HG02610 (cell line): ENCODE data around the gene MAP4.

Source experiments
- ATAC-seq: cut with Tn5 transposase; IDR thresholded peaks from one replicate; pipeline ENCODE4 v1.9.1; 2021; ENCODE audit warnings: mild to moderate bottlenecking, moderate library complexity; ENCODE audit not compliant: unreplicated experiment

The MAP4 gene

DNA sequence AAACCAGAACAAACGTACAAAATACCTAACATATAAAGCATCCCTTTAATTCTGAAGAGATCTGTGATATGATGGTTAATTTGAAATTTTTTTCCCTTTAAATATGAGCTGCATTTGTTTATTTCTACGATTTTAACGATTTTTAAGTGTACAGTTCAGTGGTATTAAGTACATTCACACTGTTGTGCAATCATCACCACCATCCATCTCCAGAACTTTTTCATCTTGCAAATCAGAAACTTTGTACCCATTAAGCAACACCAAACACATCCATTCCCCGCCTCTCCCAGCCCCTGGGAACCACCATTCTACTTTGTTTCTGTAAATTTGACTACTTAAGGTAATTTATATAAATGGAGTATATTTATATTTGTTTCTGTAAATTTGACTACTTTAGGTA is 51.5 kb downstream of the MAP4 start:
- no peak for ATAC-seq

GRCh38 chr3:47961815-47962606 is 54.2 kb downstream of the MAP4 start:
- no peak for ATAC-seq

- ATAC-seq = no peak
These were observed 55.2 kb downstream of the MAP4 start for GRCh38 chr3:47961036-47961435.

GRCh38 chr3:47956521-47956920 is 59.7 kb downstream of the MAP4 start:
- no peak for ATAC-seq

DNA sequence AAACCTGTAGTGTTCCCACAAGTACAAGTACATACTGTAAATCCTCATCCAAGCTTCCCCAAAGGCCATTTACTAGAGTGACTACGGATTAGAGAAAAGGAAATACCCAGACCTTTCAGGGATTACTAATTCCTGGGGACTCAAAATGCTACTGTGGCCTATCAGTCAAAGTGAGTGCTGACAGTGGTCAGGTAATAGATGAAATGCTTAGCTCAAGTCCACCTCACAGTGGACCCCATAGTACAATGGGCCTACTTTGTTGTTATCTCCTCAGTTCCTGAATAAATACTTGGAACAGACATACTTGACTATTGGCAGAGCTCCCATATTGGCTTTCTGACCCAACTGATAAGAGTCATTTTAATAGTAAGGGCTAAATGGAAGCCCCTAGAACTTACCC is 61.6 kb downstream of the MAP4 start:
- ATAC-seq = no peak

DNA sequence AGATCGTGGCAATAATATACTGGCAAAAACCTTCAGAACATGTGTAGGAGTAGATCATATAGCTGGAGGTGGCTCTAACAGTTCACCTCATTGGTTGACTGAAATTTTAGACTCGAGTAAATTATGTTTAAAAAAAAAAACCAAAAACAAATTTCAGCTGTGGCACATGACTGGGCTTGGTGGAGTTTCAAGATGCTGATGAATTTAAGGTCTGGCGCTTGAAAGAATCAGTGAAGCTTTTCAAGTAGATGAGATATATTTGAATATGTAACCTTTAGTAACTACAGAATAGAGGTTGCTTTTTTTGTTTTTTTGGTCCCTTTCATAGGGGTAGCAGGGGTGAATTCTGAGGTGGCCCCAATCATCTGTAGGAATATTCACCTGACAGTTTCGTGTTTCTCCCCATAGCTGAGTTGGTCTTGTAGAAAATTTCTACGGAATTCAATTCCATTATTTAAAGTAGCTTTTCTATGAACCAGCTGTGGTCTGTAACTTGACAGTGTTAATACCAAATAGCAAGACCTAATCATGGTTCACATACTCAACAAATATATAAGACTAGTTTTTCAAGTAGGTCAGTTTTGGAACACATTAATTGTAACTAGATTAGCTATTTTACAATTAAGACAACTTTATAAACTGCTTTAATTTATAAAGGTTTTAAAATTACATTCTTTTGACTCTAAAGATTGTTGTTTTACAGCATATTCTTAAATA is 65.6 kb downstream of the MAP4 start:
- no peak for ATAC-seq

DNA sequence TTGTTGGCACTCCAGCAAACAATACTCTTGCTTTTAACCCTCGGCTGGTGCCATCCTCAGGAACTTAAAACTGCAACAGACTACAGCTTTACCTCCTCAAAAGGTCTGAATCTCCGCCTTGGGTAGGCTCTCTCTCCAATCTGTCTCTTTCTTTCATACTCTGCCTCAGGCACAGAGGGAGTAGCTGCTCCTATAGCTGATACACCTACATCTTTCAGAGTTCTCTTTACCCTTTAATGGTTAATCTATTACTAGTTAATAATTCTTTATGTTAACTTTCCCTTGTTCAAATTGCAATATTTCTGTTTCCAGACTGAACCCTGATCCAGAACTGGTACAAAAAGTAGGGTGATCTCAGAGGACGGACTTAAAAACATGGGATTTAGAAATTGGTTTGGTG is 66.2 kb downstream of the MAP4 start:
- ATAC-seq = no peak

GRCh38 chr3:47940232-47940631 is 76.0 kb downstream of the MAP4 start:
- no peak for ATAC-seq

- ATAC-seq = no peak
These were observed 83.8 kb downstream of the MAP4 start for GRCh38 chr3:47932421-47932820.

- no peak for ATAC-seq
These were observed 85.2 kb downstream of the MAP4 start for GRCh38 chr3:47930979-47931378.

GRCh38 chr3:47916696-47917095 is 99.5 kb downstream of the MAP4 start:
- ATAC-seq = no peak

- ATAC-seq = no peak
These were observed 100.0 kb downstream of the MAP4 start for GRCh38 chr3:47916201-47916600.

GRCh38 chr3:47912006-47912504 is 104.2 kb downstream of the MAP4 start:
- no peak for ATAC-seq

DNA sequence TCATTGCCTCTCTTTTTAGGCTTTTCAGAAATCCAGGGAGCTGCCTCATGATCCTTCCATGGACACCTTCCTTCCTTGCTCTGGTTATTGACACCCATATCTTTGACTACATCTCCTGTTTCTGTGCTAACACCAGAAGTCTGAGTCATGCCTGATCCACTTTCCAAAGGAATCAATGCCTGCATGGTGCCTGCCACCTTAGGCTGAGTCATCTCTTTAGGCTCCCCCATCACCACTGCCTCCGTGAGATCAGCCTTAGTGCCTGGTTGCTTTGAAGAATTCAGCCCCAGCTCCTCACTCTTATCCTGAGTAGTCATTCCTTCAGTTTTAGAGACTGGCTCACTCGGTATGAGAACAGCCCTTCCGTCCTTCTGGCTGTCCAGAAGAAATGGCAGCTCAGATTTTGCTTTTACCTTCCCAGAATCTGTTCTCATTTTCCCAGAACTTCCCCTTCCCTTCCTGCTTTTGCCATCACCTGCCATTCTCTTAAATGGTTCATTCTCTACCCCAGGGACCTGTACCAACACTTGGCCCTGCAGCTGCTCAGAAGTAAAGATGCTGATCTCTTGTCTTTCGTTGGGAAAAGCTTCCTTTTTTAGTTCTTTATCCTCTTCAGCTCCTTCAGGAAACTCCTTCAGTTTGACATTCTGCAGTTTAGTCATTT is 105.3 kb downstream of the MAP4 start:
- ATAC-seq = no peak

DNA sequence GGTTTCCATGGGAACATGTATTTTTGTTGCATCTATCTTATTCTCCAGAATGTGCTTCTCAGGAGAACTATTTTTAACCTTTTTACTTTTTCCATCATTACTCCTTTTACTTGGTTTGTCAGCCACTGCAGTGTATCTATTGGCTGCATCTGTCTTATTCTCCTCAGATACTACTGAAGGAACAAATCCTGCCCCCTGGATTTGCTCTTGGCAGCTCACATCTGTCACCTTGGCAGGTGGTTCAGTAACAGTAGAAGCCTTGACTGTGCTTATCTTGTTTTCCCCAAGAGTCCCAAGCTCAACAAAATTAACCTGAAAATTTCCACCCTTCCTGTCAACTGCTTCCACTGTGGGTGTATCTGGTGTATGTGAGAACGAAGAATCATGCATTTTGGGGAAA is 106.0 kb downstream of the MAP4 start:
- no peak for ATAC-seq

- no peak for ATAC-seq
These were observed 106.6 kb downstream of the MAP4 start for GRCh38 chr3:47909607-47910006.

DNA sequence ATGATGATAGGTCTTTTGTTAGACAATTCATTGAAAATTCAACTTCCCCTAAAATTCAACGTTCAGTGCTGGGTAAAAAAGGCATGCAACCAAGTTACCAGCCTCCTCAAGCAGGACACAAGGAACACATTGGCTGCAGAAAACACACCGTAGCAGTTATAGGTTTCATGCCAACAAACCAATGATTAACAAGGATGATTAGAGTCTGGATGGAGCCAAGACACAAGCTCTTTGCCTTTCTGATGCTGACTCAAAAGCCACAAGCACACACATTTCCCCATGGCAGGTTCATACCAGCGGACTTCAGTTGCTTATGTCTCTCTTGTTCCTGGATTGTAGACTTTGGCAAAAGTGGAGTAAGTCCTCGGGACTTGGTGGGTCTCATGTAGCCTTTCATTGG is 107.5 kb downstream of the MAP4 start:
- ATAC-seq = no peak

GRCh38 chr3:47907784-47908183 is 108.4 kb downstream of the MAP4 start:
- ATAC-seq = no peak

GRCh38 chr3:47902746-47903145 is 113.5 kb downstream of the MAP4 start:
- ATAC-seq = no peak

DNA sequence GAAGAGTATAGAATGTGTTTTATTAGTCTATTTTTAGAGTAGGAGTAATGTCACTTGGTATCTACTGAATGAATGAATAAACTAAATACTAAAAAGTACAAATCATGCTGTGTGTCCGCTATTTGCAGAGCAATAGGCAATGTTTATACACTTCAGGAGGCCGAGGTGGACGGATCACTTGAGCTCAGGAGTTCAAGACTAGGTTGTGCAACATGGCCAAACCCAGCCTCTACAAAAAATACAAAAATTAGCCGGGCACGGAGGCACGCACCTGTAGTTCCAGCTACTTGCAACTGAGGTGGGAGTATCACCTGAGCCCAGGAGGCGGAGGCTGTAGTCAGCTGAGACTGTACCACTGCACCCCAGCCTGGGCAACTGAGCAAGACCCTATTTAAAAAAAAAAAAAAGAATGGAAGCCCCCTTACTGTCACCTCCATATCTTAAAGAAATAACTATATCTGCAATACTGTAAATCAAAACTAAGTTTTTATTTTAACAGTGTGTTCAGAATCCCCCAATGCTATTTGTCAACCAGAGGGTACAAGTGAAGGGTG is 114.9 kb downstream of the MAP4 start:
- no peak for ATAC-seq

- ATAC-seq = no peak
These were observed 116.6 kb downstream of the MAP4 start for GRCh38 chr3:47899495-47900108.
